GM18502 (cell line): ENCODE measurements around the gene ABI3.
"Not testable (repeated sequence)": the region's sequence is repeated elsewhere in the genome, so short reads cannot be mapped to it uniquely, and the experiment has no call there.

Experiments
- ATAC-seq: cut with Tn5 transposase; IDR thresholded peaks from one replicate; pipeline ENCODE4 v1.9.1; 2021; ENCODE audit warnings: mild to moderate bottlenecking; ENCODE audit not compliant: unreplicated experiment, poor library complexity

The ABI3 gene

GRCh38 chr17:49210158-49211029, at the start of gene ABI3, which contains the start of gene GNGT2:
Gene ABI3 (plus strand): TSS chr17:49210707. CDS start chr17:49210725, 18 bp downstream.
Gene GNGT2 (minus strand): TSS chr17:49210574. CDS start chr17:49207422, 3,152 bp downstream.
- peak; percentile 78 for ATAC-seq

GRCh38 chr17:49162866-49163265, 47.6 kb upstream of the ABI3 start:
- ATAC-seq = no peak

GRCh38 chr17:49165143-49165542, 45.4 kb upstream of the ABI3 start:
- no peak for ATAC-seq

DNA sequence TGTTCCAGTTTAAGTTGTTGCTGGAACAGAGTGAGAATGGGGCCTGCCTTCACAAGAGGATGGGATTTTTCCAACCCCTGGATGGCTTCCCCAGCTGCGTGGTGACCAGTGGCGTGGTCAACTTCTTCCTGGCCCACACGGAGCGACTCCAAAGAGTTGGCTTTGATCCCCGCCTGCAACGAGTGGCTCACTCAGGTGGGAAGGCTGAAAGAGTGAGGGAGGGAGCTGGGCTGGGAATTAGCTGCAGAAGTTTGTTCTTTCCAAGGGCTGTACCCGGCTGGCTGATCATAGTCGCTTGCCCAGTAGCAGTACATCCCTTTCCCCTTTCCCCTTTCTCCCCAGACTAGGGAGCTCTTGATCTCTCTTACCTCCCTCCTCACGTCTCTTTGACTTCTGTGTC, 41.8 kb upstream of the ABI3 start:
- ATAC-seq = no peak

DNA sequence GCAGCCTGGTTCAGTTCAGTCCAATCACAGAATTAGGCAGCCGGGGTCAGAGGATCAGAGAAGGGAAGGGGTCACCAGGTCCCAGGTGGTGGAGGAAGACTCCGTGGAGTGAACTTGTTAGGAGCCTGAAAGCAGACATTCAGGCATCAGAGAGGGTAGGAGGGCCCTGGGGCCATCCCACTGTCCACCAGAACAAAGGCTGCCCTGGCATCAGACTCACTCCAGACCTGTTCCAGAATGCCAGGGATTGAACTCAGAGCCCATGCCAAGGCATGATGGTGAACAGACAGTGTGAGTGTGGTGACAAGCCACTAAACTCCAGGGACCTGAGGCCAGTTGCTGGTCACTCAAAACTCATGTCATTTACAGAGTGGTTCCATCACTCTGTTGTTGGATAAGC, 40.3 kb upstream of the ABI3 start:
- ATAC-seq = no peak

DNA sequence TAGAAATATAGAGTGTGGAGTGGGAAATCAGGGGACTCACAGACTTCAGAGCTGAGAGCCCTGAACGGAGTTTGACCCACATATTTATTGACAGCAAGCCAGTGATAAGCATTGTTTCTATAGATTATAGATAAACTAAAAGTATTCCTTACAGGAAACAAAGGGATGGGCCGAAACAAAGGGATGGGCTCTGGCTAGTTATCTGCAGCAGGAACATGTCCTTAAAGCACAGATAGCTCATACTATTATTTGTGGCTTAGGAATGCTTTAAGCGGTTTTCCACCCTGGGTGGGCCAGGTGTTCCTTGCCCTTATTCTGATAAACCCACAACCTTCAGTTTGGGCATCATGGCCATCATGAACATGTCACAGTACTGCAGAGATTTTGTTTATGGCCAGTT, 39.8 kb upstream of the ABI3 start:
- ATAC-seq = not testable (repeated sequence)

DNA sequence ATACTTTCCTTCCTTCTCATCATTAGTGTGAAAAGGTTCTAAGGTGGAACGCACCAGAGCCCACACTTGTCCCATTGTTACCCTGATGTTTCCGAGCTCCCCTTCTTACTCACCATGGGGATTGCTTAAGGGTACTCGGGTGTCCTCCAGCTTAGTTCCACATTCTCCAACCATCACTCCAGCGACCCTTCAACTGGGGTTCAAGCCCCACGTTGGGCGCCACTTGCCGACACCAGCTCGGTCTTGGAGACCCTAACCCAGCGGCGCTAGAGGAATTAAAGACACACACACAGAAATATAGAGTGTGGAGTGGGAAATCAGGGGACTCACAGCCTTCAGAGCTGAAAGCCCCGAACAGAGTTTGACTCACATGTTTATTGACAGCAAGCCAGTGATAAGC, 34.5 kb upstream of the ABI3 start:
- ATAC-seq = not testable (repeated sequence)

GRCh38 chr17:49180303-49180702, 30.2 kb upstream of the ABI3 start:
- ATAC-seq = no peak

GRCh38 chr17:49180998-49181635, 29.4 kb upstream of the ABI3 start:
- ATAC-seq = no peak

- no peak for ATAC-seq
These were observed 27.2 kb upstream of the ABI3 start for GRCh38 chr17:49183341-49183740.

DNA sequence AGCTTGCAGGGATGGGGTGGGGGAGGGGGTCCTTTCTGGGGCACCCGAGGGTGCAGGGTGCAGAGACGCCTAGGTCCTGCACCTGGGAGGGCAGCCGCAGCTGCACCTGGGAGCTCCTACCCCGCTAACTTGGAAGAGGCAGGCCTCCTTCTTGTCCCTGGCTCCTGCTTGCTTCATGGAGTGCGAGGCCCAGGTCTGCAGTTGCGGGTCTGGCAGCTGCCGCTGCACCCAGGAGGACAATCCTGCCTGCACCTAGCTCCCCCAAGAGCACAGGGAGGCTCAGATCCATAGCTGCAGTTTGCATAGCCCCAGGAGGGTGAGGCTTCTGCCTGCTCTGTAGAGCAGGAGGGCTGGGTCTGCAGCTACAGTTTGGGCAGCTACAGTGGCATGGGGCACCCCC, 26.7 kb upstream of the ABI3 start:
- ATAC-seq = no peak

- not testable (repeated sequence) for ATAC-seq
These were observed 26.0 kb upstream of the ABI3 start for GRCh38 chr17:49184522-49184921.

DNA sequence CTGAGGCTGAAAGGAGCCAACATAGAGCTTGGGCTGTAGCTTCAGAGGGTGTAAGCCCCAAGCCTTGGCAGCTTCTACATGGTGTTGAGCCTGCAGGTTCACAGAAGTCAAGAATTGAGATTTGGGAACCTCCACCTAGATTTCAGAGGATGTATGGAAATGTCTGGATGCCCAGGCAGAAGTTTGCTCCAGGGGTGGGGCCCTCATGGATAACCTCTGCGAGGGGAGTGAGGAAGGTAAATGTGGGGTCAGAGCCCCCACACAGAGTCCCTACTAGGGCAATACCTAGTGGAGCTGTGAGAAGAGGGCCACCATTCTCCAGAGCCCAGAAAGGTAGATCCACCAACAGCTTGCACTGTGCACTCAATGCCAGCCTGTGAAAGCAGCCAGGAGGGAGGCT, 25.1 kb upstream of the ABI3 start:
- not testable (repeated sequence) for ATAC-seq

DNA sequence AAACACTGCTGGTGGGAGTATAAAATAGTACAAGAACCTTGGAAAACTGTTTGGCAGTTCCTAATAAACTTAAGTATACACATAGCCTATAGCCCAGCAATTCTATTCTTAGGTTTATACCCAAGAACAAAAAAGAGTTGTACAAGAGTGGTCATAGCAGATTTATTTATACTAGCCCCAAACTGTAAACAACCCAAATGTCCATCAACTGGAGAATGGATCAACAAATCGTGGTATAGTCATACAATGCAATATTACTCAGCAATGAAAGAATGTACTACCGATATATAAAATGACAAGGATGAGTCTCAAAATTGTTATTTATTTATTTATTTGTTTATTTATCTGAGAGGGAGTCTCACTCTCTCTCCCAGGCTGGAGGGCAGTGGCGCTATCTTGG, 23.2 kb upstream of the ABI3 start:
- ATAC-seq = no peak

DNA sequence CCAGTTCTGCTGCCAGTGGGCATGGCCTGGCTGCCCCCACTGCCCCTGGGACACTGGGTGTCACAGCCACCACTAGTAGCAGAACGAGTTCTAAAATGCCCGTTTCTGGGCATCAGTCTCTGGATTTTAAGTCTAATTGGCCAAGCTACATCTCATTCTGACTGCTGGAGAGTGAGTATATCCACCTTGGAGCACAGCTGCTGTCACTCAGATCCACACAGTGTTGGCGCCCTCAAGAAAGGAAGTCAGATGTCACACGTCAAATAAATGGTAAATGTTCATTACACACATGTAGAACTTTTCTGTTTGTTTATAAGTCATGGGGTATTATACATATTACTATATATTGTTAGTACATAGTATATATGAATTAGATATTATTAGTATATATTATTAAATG, 19.6 kb upstream of the ABI3 start:
- ATAC-seq = no peak

DNA sequence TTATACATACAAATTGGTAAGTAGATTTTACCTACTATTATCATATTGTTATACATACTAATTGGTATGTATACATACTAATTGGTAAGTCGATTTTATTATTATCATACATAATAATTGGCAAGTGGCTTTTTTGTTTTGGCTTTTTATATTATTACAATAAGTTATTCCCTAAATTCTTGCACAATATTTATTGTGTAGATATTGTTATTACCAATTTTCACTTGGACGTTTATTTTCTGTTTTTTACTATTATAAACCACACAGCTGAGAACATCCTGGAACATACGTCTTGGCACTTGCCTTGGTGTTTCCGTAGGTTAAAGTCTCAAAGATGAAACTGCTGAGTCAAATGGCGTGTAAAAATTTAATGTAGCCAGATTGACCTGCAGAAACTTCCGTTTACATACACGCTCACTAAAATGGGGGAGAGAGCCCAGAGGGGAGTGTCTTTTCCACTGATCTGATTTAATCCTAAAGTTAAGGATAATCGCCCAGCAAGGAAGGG, 19.0 kb upstream of the ABI3 start:
- peak; percentile 6 for ATAC-seq

DNA sequence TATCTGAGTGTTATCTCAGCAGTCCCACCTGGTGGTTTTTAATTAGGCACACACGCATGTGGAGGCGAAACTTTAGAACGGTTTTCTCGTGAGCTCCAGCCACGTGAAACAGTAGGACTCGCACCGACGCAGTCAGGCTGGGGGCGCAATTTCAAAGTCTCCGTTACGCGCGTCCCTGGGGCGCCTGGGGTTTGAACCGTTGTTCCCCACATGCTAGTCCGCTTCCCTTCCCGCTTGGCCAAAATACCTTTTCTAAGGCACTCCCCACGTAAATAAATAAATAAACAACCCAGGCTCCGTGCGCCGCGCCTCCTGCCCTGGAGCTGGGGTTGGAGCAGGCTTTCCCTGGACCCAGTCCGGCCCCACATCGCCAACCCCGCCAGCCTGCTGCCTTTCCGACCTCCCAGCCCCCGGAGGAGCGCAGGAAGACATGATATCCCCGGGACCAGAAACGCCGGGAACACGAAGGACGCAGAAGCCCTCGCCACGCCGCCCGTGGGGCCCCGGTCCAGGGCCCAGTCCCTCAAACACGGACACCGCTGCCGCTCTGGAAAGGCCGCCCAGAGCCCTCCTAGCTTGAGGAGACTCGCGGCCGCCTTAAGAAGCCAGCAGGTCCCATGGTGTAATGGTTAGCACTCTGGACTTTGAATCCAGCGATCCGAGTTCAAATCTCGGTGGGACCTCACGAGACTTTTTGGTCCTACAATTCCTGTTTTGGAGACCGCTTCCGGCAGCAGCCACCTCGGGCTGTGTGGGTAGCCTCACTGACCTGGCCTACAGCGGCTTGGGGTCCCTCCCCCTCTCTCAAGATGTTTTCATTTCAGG, 18.4 kb upstream of the ABI3 start:
- ATAC-seq = peak; percentile 52

DNA sequence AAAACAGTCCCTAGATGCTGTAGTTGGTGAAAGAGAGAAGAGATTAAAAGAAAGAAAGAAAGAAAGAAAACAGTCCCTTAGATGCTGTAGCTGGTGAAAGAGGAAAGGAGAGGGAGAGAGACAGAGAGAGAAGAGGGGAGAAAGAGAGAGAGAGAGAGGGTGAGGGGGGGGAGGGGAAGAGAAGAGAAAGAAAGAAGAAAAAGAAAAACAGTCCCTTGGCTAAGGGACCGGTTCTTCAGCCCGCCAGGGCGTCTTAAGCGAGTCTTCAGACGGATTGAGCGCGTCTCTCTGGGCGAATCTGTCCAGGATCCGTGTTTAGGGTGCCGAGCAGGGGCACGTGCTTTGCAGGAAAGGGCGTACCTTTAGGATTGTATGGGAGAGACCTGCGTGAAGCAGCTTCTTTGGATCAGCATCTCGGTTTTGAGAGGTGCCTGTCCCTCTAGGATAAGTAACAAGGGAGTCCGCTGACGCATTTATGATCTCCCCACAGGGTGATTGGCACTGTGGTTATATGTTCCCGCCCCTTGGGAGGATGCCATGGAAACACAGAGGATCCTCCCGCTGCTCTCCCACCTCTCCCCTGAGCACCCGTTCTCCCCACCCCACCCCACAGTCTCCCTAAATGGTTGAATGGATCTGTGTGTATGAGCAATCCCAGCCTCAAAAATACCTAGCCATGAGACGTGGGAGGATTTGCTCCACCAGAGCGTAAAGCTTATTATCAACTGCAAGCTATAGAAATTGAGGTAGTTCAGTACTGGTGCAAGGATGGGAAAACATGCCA, 16.8 kb upstream of the ABI3 start:
- ATAC-seq = no peak

- no peak for ATAC-seq
These were observed 16.3 kb upstream of the ABI3 start for GRCh38 chr17:49194297-49194607.

DNA sequence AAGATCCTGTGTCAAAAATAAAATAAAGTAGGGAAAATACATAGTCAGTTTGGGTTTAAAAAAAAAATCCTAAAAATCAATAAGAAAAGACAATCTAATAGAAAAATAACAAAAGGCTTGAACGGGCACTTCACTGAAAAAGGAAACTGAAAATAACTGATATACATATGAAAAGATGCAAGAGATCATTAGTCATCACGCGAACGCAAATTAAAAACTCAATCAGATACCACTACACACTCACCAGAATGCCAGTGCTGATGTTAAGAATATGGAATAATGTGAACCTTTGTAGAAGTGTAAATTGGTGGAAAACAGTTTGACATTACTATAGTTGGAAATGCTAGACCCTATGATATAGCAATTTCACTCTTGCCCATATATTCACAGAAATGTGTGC, 14.8 kb upstream of the ABI3 start:
- ATAC-seq = no peak
